Measurements from ENCODE around the gene C10orf95.

DNA sequence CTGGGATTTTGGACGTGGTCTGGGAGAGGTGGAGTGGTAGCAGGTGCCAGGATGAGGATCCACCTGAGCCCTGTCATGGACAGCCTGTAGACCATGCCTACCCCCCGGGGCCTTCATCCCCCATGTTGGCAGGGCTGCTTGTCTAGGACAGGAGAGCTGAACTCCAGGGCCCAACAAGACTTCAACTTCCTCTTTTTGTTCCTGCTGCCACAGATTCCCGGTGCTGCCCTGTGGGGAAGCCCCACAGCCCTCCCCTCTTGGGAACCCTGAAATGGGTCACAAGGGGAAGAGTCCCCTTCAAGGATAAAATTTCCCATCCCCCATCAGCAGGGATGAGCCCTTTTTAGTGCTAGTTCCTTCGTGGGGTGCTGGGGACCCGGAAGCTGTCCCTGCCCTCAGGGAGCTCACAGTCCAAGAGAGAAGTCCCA is 17.7 kb downstream of the C10orf95 start:
- no peak for TF ChIP-seq CTCF (IDR thresholded peaks at IDR 0.05)
- no peak for TF ChIP-seq POLR2A (IDR thresholded peaks at IDR 0.05)
- no peak for TF ChIP-seq POLR2AphosphoS5 (IDR thresholded peaks at IDR 0.05)

Data from sigmoid colon (tissue), 4 donors.